IMR-90 (cell line): ENCODE data around the gene NANOS1. TPM values are rescaled to one million over a fixed set of nuclear protein-coding genes. Genes with fewer than 3 reads are reported as not detected.

Experiments used
- ATAC-seq: fragments of 200-7000 bp; cut with Tn5 transposase; 2 replicates; pipeline ENCODE4 v1.9.1; 2020; ENCODE audit warnings: low read depth, mild to moderate bottlenecking, moderate library complexity
- BruUV-seq: library from RNA; stranded (reverse); fragments of 400-500 nt; replicated peaks from 2 replicates; lab custom pipeline; 2021; lab: Mats Ljungman, UMichigan
- CTCF ChIA-PET: fragments of 300-600 bp; formaldehyde crosslinking; extraction: SDS; loops from one replicate; lab custom pipeline; 2021; ENCODE audit warnings: antibody characterized with exemption; lab: Yijun Ruan, JAX
- POLR2A ChIA-PET: fragments of 300-600 bp; sonication (Branson Sonifier 250); formaldehyde crosslinking; loops from one replicate; lab custom pipeline; 2022; ENCODE audit warnings: antibody characterized with exemption; ENCODE audit not compliant: unreplicated experiment; lab: Charles Lee
- DNase-seq: peaks from one replicate; pipeline ENCODE4 v3.0.0; 2013
- H2AFZ ChIP-seq: replicated peaks from 2 replicates; pipeline ENCODE3; 2013; ENCODE audit warnings: low read length, mild to moderate bottlenecking; ENCODE audit not compliant: poor library complexity
- H2AK5ac ChIP-seq: 2 replicates; pipeline ENCODE4 v1.6.1; 2013; ENCODE audit warnings: low read depth, low read length, inconsistent platforms
- H2AK9ac ChIP-seq: replicated peaks from 2 replicates; pipeline ENCODE3; 2013; ENCODE audit warnings: mild to moderate bottlenecking, low read depth, low read length, moderate library complexity; ENCODE audit not compliant: poor library complexity
- H2BK120ac ChIP-seq: 2 replicates; pipeline ENCODE4 v1.6.1; 2013; ENCODE audit warnings: low read depth, low read length, inconsistent platforms
- H2BK15ac ChIP-seq: 3 replicates; pipeline ENCODE4 v1.6.1; 2013; ENCODE audit warnings: low read depth, low read length, inconsistent platforms
- H2BK20ac ChIP-seq: 2 replicates; pipeline ENCODE4 v1.6.1; 2013; ENCODE audit warnings: low read depth, mild to moderate bottlenecking, inconsistent platforms, low read length, moderate library complexity
- H2BK5ac ChIP-seq: 2 replicates; pipeline ENCODE4 v1.6.1; 2013; ENCODE audit warnings: mild to moderate bottlenecking, low read depth, low read length, inconsistent platforms; ENCODE audit not compliant: poor library complexity, severe bottlenecking
- H3K14ac ChIP-seq: replicated peaks from 2 replicates; pipeline ENCODE4 v1.6.1; 2013; ENCODE audit warnings: low read depth, low read length, inconsistent platforms
- H3K18ac ChIP-seq: 2 replicates; pipeline ENCODE4 v1.6.1; 2013; ENCODE audit warnings: low read depth, low read length, control low read depth
- H3K23ac ChIP-seq: 2 replicates; pipeline ENCODE4 v1.6.1; 2013; ENCODE audit warnings: low read depth, low read length, inconsistent platforms
- H3K27ac ChIP-seq: 2 replicates; pipeline ENCODE4 v1.5.1; 2013; ENCODE audit warnings: mild to moderate bottlenecking, control low read depth, low read length; ENCODE audit not compliant: insufficient read depth
- H3K27me3 ChIP-seq: 2 replicates; pipeline ENCODE4 v1.6.1; 2013; ENCODE audit warnings: low read length; ENCODE audit not compliant: control insufficient read depth, insufficient read depth
- H3K36me3 ChIP-seq: 2 replicates; pipeline ENCODE4 v1.6.1; 2013; ENCODE audit warnings: low read length, mixed read lengths; ENCODE audit not compliant: control insufficient read depth, insufficient read depth
- H3K4ac ChIP-seq: 2 replicates; pipeline ENCODE4 v1.6.1; 2013; ENCODE audit warnings: low read depth, low read length, inconsistent platforms
- H3K4me1 ChIP-seq: 2 replicates; pipeline ENCODE4 v1.6.1; 2013; ENCODE audit warnings: low read length, mixed read lengths; ENCODE audit not compliant: control insufficient read depth, insufficient read depth
- H3K4me2 ChIP-seq: 2 replicates; pipeline ENCODE4 v1.6.1; 2013; ENCODE audit warnings: low read depth, mild to moderate bottlenecking, control low read depth, low read length, moderate library complexity
- H3K4me3 ChIP-seq: 2 replicates; pipeline ENCODE4 v1.5.1; 2013; ENCODE audit warnings: low read depth, mild to moderate bottlenecking, control low read depth, low read length, moderate library complexity; ENCODE audit not compliant: insufficient read depth
- H3K56ac ChIP-seq: 2 replicates; pipeline ENCODE4 v1.6.1; 2013; ENCODE audit warnings: low read length, inconsistent platforms; ENCODE audit not compliant: insufficient read depth; ENCODE audit errors: extremely low read depth
- H3K79me1 ChIP-seq, 2 experiments: 2 replicates each; pipeline ENCODE4 v1.6.1; 2013; ENCODE audit warnings: low read length in 2 of 2, inconsistent platforms in 1 of 2, low read depth in 1 of 2
- H3K9ac ChIP-seq: 2 replicates; pipeline ENCODE4 v1.6.1; 2013; ENCODE audit warnings: low read depth, low read length, control low read depth
- H3K9me1 ChIP-seq: 2 replicates; pipeline ENCODE4 v1.6.1; 2013; ENCODE audit warnings: low read length, inconsistent platforms; ENCODE audit not compliant: insufficient read depth
- H3K9me3 ChIP-seq: 2 replicates; pipeline ENCODE4 v1.6.1; 2013; ENCODE audit warnings: low read length; ENCODE audit not compliant: control insufficient read depth, insufficient read depth
- H4K20me1 ChIP-seq: 2 replicates; pipeline ENCODE4 v1.6.1; 2013; ENCODE audit warnings: low read length, inconsistent platforms; ENCODE audit not compliant: insufficient read depth
- H4K5ac ChIP-seq: 2 replicates; pipeline ENCODE4 v1.6.1; 2013; ENCODE audit warnings: mild to moderate bottlenecking, low read depth, low read length, control low read depth
- H4K8ac ChIP-seq, 2 experiments: 2 replicates each; pipeline ENCODE4 v1.6.1; 2013; ENCODE audit warnings: low read depth in 2 of 2, low read length in 2 of 2, control low read depth in 1 of 2, inconsistent platforms in 1 of 2
- H4K91ac ChIP-seq: 2 replicates; pipeline ENCODE4 v1.6.1; 2013; ENCODE audit warnings: low read depth, low read length, inconsistent platforms; ENCODE audit not compliant: insufficient read depth
- BHLHE40 ChIP-seq: fragments of 150-350 bp; IDR thresholded peaks from 2 replicates; pipeline ENCODE4 v1.6.1; 2016; ENCODE audit warnings: mild to moderate bottlenecking, low read depth, low read length
- CEBPB ChIP-seq: IDR thresholded peaks from 2 replicates; pipeline ENCODE4 v1.6.1; 2012; ENCODE audit warnings: low read depth, low read length, improper control_type of control experiment
- CHD1 ChIP-seq: IDR thresholded peaks from 2 replicates; pipeline ENCODE4 v1.6.1; 2012; ENCODE audit warnings: low read depth, low read length, improper control_type of control experiment
- CTCF ChIP-seq: conservative IDR thresholded peaks from 2 replicates; pipeline ENCODE4 v1.5.1; 2012; ENCODE audit warnings: mild to moderate bottlenecking, low read depth, low read length, improper control_type of control experiment
- ELK1 ChIP-seq: fragments of 150-350 bp; IDR thresholded peaks from 2 replicates; pipeline ENCODE4 v1.6.1; 2016; ENCODE audit warnings: low read depth, mild to moderate bottlenecking, low read length, moderate library complexity, borderline replicate concordance
- MAFK ChIP-seq: IDR thresholded peaks from 2 replicates; pipeline ENCODE4 v1.6.1; 2012; ENCODE audit warnings: low read depth, low read length, improper control_type of control experiment
- MXI1 ChIP-seq: IDR thresholded peaks from 2 replicates; pipeline ENCODE4 v1.6.1; 2012; ENCODE audit warnings: low read depth, mild to moderate bottlenecking, low read length, moderate library complexity, borderline replicate concordance
- RFX5 ChIP-seq: IDR thresholded peaks from 2 replicates; pipeline ENCODE4 v1.8.0; 2012; ENCODE audit warnings: low read depth, mild to moderate bottlenecking, low read length, moderate library complexity
- SMC3 ChIP-seq: fragments of 150-350 bp; IDR thresholded peaks from 2 replicates; pipeline ENCODE4 v1.6.1; 2016; ENCODE audit warnings: low read depth, mild to moderate bottlenecking, antibody characterized with exemption, low read length, moderate library complexity
- USF2 ChIP-seq: fragments of 150-350 bp; IDR thresholded peaks from 2 replicates; pipeline ENCODE4 v1.6.1; 2017; ENCODE audit warnings: mild to moderate bottlenecking, antibody characterized with exemption, low read length, low read depth
- WGBS, 2 experiments: methylation state at CpG; one replicate each; pipeline versions ENCODE4 v1.1.5 to v1.1.7; 2013; ENCODE audit warnings: missing lambda C conversion rate in 2 of 2; ENCODE audit not compliant: insufficient read length in 1 of 2; ENCODE audit errors: extremely low coverage in 2 of 2; 5-methylcytosine and 5-hydroxymethylcytosine counted together
- dilution Hi-C: fragments of 300-500 bp; cut with HindIII; formaldehyde crosslinking; loops from one replicate; pipeline ENCODE4 v1.14.3; 2018; ENCODE audit warnings: low sequenced_read_pairs; ENCODE audit not compliant: unreplicated experiment
- in situ Hi-C: fragments of 300-500 bp; cut with MboI; formaldehyde crosslinking; loops from 3 replicates; pipeline ENCODE4 v1.14.3; 2019; ENCODE audit warnings: low sequenced_read_pairs, inconsistent platforms, mixed read lengths
- intact Hi-C: fragments of 100-400 bp; cut with micrococcal nuclease; formaldehyde crosslinking; loops from 2 replicates; pipeline ENCODE4 v1.10.0; 2022
- polyA plus RNA-seq, 3 experiments: library from polyadenylated mRNA; depleted of rRNA; stranded (reverse); fragments of >200 nt; gene quantifications; 2 replicates each; pipeline ENCODE4 v1.2.3, GENCODE V29; 2012; ENCODE audit warnings: low replicate concordance in 1 of 3
- total RNA-seq: library from RNA; depleted of rRNA; stranded (reverse); fragments of >200 nt; gene quantifications from 2 replicates; pipeline ENCODE4 v1.2.3, GENCODE V29; 2012

NANOS1 gene
- total and polyA plus RNA-seq, 2 of the 4 experiments (the other 2 are of a cell fraction), result under 0.01 to 0.12 TPM

GRCh38 chr10:119078422-119079179 is 49.1 kb downstream of the NANOS1 start:
- Histone ChIP-seq H2AFZ (no peak overlapping the region), H3K36me3 (peaks cover 4% of the 10 kb centered on the region), H2BK120ac (no peak overlapping the region), H3K9me1 (peaks cover 3% of the 10 kb centered on the region; the same call in 1 of the 2 replicates), H4K20me1 (peaks cover 63% of the 10 kb centered on the region), H2AK9ac (no peak overlapping the region), H3K4me2 (peak overlapping the region; percentile 97), H3K18ac (no peak overlapping the region), H3K9me3 (no peaks in the 10 kb centered on the region), H3K4me3 (peak overlapping the region; percentile 85), H4K5ac (no peak overlapping the region), H3K4ac (no peak overlapping the region), H3K79me1 (peaks cover 0 to 6% of the 10 kb centered on the region in 2 experiments; a peak in 1 of 4 replicates), H3K23ac (peak overlapping the region; percentile 85; the same call in 1 of the 2 replicates), H3K56ac (no peak overlapping the region), H4K8ac (no peak overlapping the region), H3K27me3 (no peaks in the 10 kb centered on the region), H3K9ac (peak overlapping the region; percentile 96), H3K4me1 (peaks cover 3% of the 10 kb centered on the region; the same call in 1 of the 2 replicates), H3K27ac (no peak overlapping the region), H2BK15ac (no peak overlapping the region), H2BK5ac (peak overlapping the region; percentile 3), H2BK20ac (no peak overlapping the region), H2AK5ac (no peak overlapping the region), H4K91ac (no peak overlapping the region), H3K14ac (no peak overlapping the region)
- POLR2A ChIA-PET, result no interaction called here
- intact Hi-C loops (no loop called here), in situ Hi-C loops (no loop called here), dilution Hi-C loops (no loop called here)
- CTCF ChIA-PET, result interaction anchor here (0.5 to 0.8 kb wide), 3 partner anchors 59 to 458 kb away, joined by 3 read pairs; no protein-coding TSS in a partner anchor
- ATAC-seq, result no peak
- no peak for DNase-seq
- no TSS peak for BruUV-seq
- TF ChIP-seq CEBPB (no peak), USF2 (no peak), RFX5 (no peak), ELK1 (no peak), CTCF (no peak), SMC3 (no peak), BHLHE40 (no peak), MXI1 (no peak), CHD1 (no peak), MAFK (no peak)
- WGBS, 2 experiments, result 40% methylated on average over 2 of the region's 10 CpGs; no CpG with 5 or more reads in 1 of the 2 experiments
